Measurements from ENCODE around the gene HPRT1.
A peak's percentile ranks its signal among the peaks of the same experiment; 100 is the strongest.

HPRT1 gene

GRCh38 chrX:134525086-134525792, 65.3 kb downstream of the HPRT1 start:
- no peak overlapping the region for H3K27ac ChIP-seq (ENCODE audit: low read depth, low read length)
- no peaks in the 10 kb centered on the region for H3K27me3 ChIP-seq (ENCODE audit: insufficient read depth, low read length)
- H3K4me3 ChIP-seq (ENCODE audit: low read length): no peak overlapping the region
- no peaks in the 10 kb centered on the region for H3K36me3 ChIP-seq (ENCODE audit: insufficient read depth, low read length)
- no peaks in the 10 kb centered on the region for H3K9me3 ChIP-seq (ENCODE audit: insufficient read depth, low read depth, low read length)
- 90% methylated on average over 10 of the region's 15 CpGs for WGBS
- no peaks in the 10 kb centered on the region for H3K4me1 ChIP-seq (ENCODE audit: insufficient read depth, low read length)
- no peak overlapping the region for H3K9ac ChIP-seq (ENCODE audit: low read depth, low read length)

DNA sequence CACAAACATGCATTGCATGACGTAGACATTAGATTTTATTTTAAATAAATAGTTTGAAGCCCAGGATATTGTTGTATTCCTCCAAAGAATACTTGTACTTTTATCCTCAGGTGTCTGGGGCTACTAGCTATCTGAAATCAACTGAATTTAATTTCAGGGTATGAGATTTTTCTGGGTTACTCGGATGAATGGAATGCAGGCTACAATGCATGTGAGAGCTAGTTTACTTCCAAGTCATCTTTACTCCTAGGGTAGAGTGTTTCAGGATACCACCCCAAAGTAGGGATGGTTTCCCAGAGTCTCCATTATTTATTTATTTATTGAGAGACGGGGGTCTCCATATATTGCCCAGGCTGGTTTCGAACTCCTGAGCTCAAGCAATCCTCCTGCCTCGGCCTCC, 66.4 kb downstream of the HPRT1 start:
- H3K36me3 ChIP-seq (ENCODE audit: insufficient read depth, low read length): no peaks in the 10 kb centered on the region
- no peaks in the 10 kb centered on the region for H3K4me1 ChIP-seq (ENCODE audit: insufficient read depth, low read length)
- H3K9me3 ChIP-seq (ENCODE audit: insufficient read depth, low read depth, low read length): no peaks in the 10 kb centered on the region
- H3K4me3 ChIP-seq (ENCODE audit: low read length): no peak overlapping the region
- H3K27me3 ChIP-seq (ENCODE audit: insufficient read depth, low read length): no peaks in the 10 kb centered on the region
- no peak overlapping the region for H3K27ac ChIP-seq (ENCODE audit: low read depth, low read length)
- H3K9ac ChIP-seq (ENCODE audit: low read depth, low read length): no peak overlapping the region
- 91% methylated on average over 4 of the region's 5 CpGs for WGBS

- Histone ChIP-seq H3K9me3 (ENCODE audit: insufficient read depth, low read depth, low read length) (no peaks in the 10 kb centered on the region), H3K4me1 (ENCODE audit: insufficient read depth, low read length) (peaks cover 8% of the 10 kb centered on the region), H3K36me3 (ENCODE audit: insufficient read depth, low read length) (no peaks in the 10 kb centered on the region), H3K4me3 (ENCODE audit: low read length) (no peak overlapping the region), H3K27ac (ENCODE audit: low read depth, low read length) (no peak overlapping the region), H3K27me3 (ENCODE audit: insufficient read depth, low read length) (no peaks in the 10 kb centered on the region), H3K9ac (ENCODE audit: low read depth, low read length) (no peak overlapping the region)
- WGBS: 62% methylated on average over 3 of the region's 3 CpGs
Measured at GRCh38 chrX:134528960-134529359, 69.0 kb downstream of the HPRT1 start.

DNA sequence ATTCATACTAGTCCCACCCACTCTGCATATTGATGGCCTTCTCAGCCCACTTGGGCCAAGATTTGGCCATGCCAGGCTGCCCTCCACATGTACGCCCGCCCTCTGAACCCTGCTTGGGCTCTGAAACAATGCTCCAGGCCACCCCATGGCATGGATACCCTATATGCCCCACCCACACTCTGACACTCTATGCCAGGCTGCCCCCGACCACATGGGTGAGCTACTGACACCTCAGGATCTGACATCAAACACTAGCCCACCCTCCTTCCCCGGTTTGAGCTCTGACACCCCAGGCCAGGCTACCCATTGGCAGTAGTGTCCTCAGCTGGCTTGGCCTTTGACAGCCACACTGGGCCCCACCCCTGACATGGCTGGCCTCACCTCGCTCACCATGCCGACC, 69.5 kb downstream of the HPRT1 start:
- Histone ChIP-seq H3K27ac (ENCODE audit: low read depth, low read length) (no peak overlapping the region), H3K4me3 (ENCODE audit: low read length) (no peak overlapping the region), H3K36me3 (ENCODE audit: insufficient read depth, low read length) (no peaks in the 10 kb centered on the region), H3K27me3 (ENCODE audit: insufficient read depth, low read length) (no peaks in the 10 kb centered on the region), H3K9me3 (ENCODE audit: insufficient read depth, low read depth, low read length) (no peaks in the 10 kb centered on the region), H3K9ac (ENCODE audit: low read depth, low read length) (no peak overlapping the region), H3K4me1 (ENCODE audit: insufficient read depth, low read length) (peaks cover 9% of the 10 kb centered on the region)
- WGBS: 95% methylated on average over 6 of the region's 6 CpGs

GRCh38 chrX:134530845-134531244, 70.9 kb downstream of the HPRT1 start:
- Histone ChIP-seq H3K9me3 (ENCODE audit: insufficient read depth, low read depth, low read length) (no peaks in the 10 kb centered on the region), H3K27ac (ENCODE audit: low read depth, low read length) (no peak overlapping the region), H3K4me1 (ENCODE audit: insufficient read depth, low read length) (peaks cover 9% of the 10 kb centered on the region), H3K9ac (ENCODE audit: low read depth, low read length) (no peak overlapping the region), H3K36me3 (ENCODE audit: insufficient read depth, low read length) (no peaks in the 10 kb centered on the region), H3K4me3 (ENCODE audit: low read length) (no peak overlapping the region), H3K27me3 (ENCODE audit: insufficient read depth, low read length) (no peaks in the 10 kb centered on the region)
- 95% methylated on average over 6 of the region's 7 CpGs for WGBS

DNA sequence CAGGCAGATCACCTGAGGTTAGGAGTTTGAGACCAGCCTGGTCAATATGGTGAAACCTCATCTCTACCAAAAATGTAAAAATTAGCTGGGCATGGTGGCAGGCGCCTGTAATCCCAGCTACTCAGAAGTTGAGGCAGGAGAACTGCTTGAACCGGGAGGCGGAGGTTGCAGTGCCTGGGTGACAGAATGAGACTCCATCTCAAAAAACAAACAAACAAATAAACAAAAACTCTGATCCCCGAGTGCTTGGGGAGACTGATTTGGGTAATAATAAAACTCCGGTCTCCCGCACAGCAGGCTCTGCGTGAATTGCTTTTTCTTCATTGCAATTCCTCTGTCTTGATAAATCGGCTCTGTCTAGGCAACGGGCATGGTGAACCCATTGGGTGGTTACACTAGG, 73.4 kb downstream of the HPRT1 start:
- H3K36me3 ChIP-seq (ENCODE audit: insufficient read depth, low read length): no peaks in the 10 kb centered on the region
- H3K27me3 ChIP-seq (ENCODE audit: insufficient read depth, low read length): no peaks in the 10 kb centered on the region
- H3K9ac ChIP-seq (ENCODE audit: low read depth, low read length): no peak overlapping the region
- H3K4me3 ChIP-seq (ENCODE audit: low read length): no peak overlapping the region
- H3K9me3 ChIP-seq (ENCODE audit: insufficient read depth, low read depth, low read length): no peaks in the 10 kb centered on the region
- H3K4me1 ChIP-seq (ENCODE audit: insufficient read depth, low read length): peaks cover 17% of the 10 kb centered on the region
- H3K27ac ChIP-seq (ENCODE audit: low read depth, low read length): no peak overlapping the region
- 39% methylated on average over 9 of the region's 9 CpGs for whole genome bisulfite sequencing

- Histone ChIP-seq H3K36me3 (ENCODE audit: insufficient read depth, low read length) (no peaks in the 10 kb centered on the region), H3K27ac (ENCODE audit: low read depth, low read length) (no peak overlapping the region; the same call in 1 of the 2 replicates), H3K4me1 (ENCODE audit: insufficient read depth, low read length) (peaks cover 17% of the 10 kb centered on the region), H3K9me3 (ENCODE audit: insufficient read depth, low read depth, low read length) (no peaks in the 10 kb centered on the region), H3K9ac (ENCODE audit: low read depth, low read length) (no peak overlapping the region), H3K27me3 (ENCODE audit: insufficient read depth, low read length) (no peaks in the 10 kb centered on the region), H3K4me3 (ENCODE audit: low read length) (no peak overlapping the region)
- WGBS: 73% methylated on average over 4 of the region's 4 CpGs
Measured at GRCh38 chrX:134533952-134534351, 74.0 kb downstream of the HPRT1 start.

- Histone ChIP-seq H3K9me3 (ENCODE audit: insufficient read depth, low read depth, low read length) (no peaks in the 10 kb centered on the region), H3K36me3 (ENCODE audit: insufficient read depth, low read length) (no peaks in the 10 kb centered on the region), H3K9ac (ENCODE audit: low read depth, low read length) (no peak overlapping the region), H3K4me3 (ENCODE audit: low read length) (no peak overlapping the region), H3K27ac (ENCODE audit: low read depth, low read length) (peak overlapping the region; percentile 37; the same call in 1 of the 2 replicates), H3K27me3 (ENCODE audit: insufficient read depth, low read length) (no peaks in the 10 kb centered on the region), H3K4me1 (ENCODE audit: insufficient read depth, low read length) (peaks cover 21% of the 10 kb centered on the region)
- WGBS: 72% methylated on average over 5 of the region's 5 CpGs
Measured at GRCh38 chrX:134537179-134537955, 77.4 kb downstream of the HPRT1 start.

GRCh38 chrX:134538316-134538715, 78.4 kb downstream of the HPRT1 start:
- H3K27me3 ChIP-seq (ENCODE audit: insufficient read depth, low read length): no peaks in the 10 kb centered on the region
- H3K9me3 ChIP-seq (ENCODE audit: insufficient read depth, low read depth, low read length): no peaks in the 10 kb centered on the region
- 72% methylated on average over 4 of the region's 5 CpGs for WGBS
- H3K4me1 ChIP-seq (ENCODE audit: insufficient read depth, low read length): peaks cover 30% of the 10 kb centered on the region
- H3K36me3 ChIP-seq (ENCODE audit: insufficient read depth, low read length): no peaks in the 10 kb centered on the region
- no peak overlapping the region for H3K27ac ChIP-seq (ENCODE audit: low read depth, low read length)
- no peak overlapping the region for H3K9ac ChIP-seq (ENCODE audit: low read depth, low read length)
- no peak overlapping the region for H3K4me3 ChIP-seq (ENCODE audit: low read length)

DNA sequence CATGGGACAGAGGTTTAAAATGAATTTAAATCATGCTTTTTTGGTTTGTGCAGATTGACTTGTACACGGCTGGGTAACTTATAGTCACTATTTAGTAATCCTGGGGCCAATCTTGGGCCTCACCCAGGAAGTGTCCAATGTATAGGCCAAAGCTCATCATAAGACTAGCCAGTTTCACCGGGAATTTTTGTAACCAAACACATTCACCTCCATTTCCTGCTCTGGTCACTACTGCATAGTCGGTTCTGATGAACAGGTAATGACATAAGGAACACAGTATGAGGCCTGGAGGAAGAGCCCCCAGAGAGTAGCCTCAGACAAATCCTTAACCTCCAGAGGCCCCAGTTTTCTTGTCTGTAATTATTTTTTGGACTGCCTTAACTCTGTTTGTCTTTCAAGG, 81.9 kb downstream of the HPRT1 start:
- Histone ChIP-seq H3K9ac (ENCODE audit: low read depth, low read length) (no peak overlapping the region), H3K9me3 (ENCODE audit: insufficient read depth, low read depth, low read length) (no peaks in the 10 kb centered on the region), H3K27ac (ENCODE audit: low read depth, low read length) (no peak overlapping the region), H3K36me3 (ENCODE audit: insufficient read depth, low read length) (no peaks in the 10 kb centered on the region), H3K4me3 (ENCODE audit: low read length) (no peak overlapping the region), H3K27me3 (ENCODE audit: insufficient read depth, low read length) (peaks cover 11% of the 10 kb centered on the region; the same call in 1 of the 2 replicates), H3K4me1 (ENCODE audit: insufficient read depth, low read length) (peaks cover 31% of the 10 kb centered on the region)
- 95% methylated on average over 2 of the region's 3 CpGs for WGBS

DNA sequence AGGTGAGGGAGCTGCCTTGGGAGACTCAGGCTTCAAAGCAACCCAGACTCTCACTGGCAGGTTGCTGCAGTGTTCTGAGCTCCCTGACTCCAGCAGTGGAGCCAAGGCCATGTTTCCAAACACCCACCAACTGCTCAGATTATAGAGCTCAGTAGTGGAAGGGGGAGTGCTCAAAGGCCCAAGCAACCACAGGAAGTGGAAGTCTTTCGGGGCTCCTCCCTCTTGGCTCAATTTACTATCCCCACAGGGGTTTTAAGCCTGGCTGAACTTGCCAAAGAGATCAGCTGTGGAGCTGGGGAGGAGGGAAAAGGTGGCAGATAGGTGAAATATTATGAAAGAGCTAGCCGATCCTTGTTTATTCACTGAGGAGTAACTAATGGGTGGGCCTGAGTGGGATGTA, 82.5 kb downstream of the HPRT1 start:
- Histone ChIP-seq H3K27me3 (ENCODE audit: insufficient read depth, low read length) (peaks cover 15% of the 10 kb centered on the region), H3K4me1 (ENCODE audit: insufficient read depth, low read length) (peaks cover 30% of the 10 kb centered on the region), H3K9ac (ENCODE audit: low read depth, low read length) (no peak overlapping the region), H3K4me3 (ENCODE audit: low read length) (no peak overlapping the region), H3K9me3 (ENCODE audit: insufficient read depth, low read depth, low read length) (no peaks in the 10 kb centered on the region), H3K27ac (ENCODE audit: low read depth, low read length) (no peak overlapping the region; the same call in 1 of the 2 replicates), H3K36me3 (ENCODE audit: insufficient read depth, low read length) (no peaks in the 10 kb centered on the region)
- 81% methylated on average over 1 of the region's 2 CpGs for WGBS
